GM12891 (cell line): ENCODE measurements around the gene MTMR4.

Source experiments
- POLR2A ChIP-seq: IDR thresholded peaks from 2 replicates; pipeline ENCODE4 v1.6.1; 2011; ENCODE audit warnings: low read depth, low read length, control low read depth
- POLR2AphosphoS5 ChIP-seq: IDR thresholded peaks from 2 replicates; pipeline ENCODE4 v1.6.1; 2011; ENCODE audit warnings: low read depth, low read length, control low read depth
- TAF1 ChIP-seq: IDR thresholded peaks from 2 replicates; pipeline ENCODE4 v1.6.1; 2011; ENCODE audit warnings: low read depth, low read length, control low read depth

DNA sequence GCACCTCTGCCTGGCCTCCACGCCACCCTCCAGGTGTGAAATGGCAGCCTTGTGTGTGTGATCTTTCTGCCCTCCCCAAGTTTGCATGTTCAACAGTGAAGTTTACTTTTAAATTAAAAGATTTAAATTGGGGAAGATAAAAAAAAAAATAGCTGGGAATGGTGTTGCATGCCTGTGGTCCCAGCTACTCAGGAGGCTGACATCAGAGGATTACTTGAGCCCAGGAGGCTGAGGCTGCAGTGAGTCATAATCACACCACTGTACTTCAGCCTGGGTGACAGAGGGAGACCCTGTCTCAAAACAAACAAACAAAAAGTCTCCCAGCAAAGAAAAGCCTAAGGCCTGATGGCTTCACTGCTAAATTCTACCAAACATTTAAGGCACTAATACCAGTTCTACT is 61.7 kb downstream of the MTMR4 start:
- TF ChIP-seq POLR2AphosphoS5 (no peak), TAF1 (no peak), POLR2A (no peak)
